UCSD-AML1 (cell line): ENCODE data around the gene LINC01488.

Experiments
- DNase-seq: peaks from one replicate; lab custom pipeline; 2025; ENCODE audit not compliant: unreplicated experiment; lab: John Stamatoyannopoulos, UW

The LINC01488 gene

GRCh38 chr11:69542314-69543168, 61.1 kb downstream of the LINC01488 start:
- no peak for DNase-seq
